Measurements from ENCODE around the gene CASZ1. TPM values are rescaled to one million over a fixed set of nuclear protein-coding genes. Genes with fewer than 3 reads are reported as not detected.

CASZ1 gene
- total RNA-seq, 4 donors from 2014 or later: 5.2 to 38.5 (median 18.7) TPM

GRCh38 chr1:10730985-10731384 lies 65.5 kb downstream of the CASZ1 start:
- peaks cover 46 to 48% of the 10 kb centered on the region in 2 donors for H3K4me1 ChIP-seq
- 86 to 91% methylated on average over 7 of the region's 7 CpGs for WGBS, 2 donors
- intact Hi-C loops (cut with DNase I): no loop called here
- DNase-seq: no peak
- no peaks in the 10 kb centered on the region for H3K27me3 ChIP-seq
- TF ChIP-seq POLR2A (IDR thresholded peaks at IDR 0.05) (no peak), CTCF (IDR thresholded peaks at IDR 0.05) (no peak)
- no peak overlapping the region for H3K4me3 ChIP-seq (replicated peaks in 1 of 3)
- no peaks in the 10 kb centered on the region for H3K9me3 ChIP-seq
- H3K36me3 ChIP-seq: no peaks in the 10 kb centered on the region
- no peak overlapping the region for H3K27ac ChIP-seq

GRCh38 chr1:10728595-10729410 lies 67.6 kb downstream of the CASZ1 start:
- H3K36me3 ChIP-seq: no peaks in the 10 kb centered on the region
- WGBS, 2 donors: 57 to 62% methylated on average over 25 to 27 of the region's 31 CpGs
- H3K4me1 ChIP-seq: peaks cover 46 to 48% of the 10 kb centered on the region in 2 donors
- H3K9me3 ChIP-seq: no peaks in the 10 kb centered on the region
- H3K27me3 ChIP-seq: no peaks in the 10 kb centered on the region
- peak overlapping the region in 2 of 3 donors; percentile 45 to 53 for H3K27ac ChIP-seq
- DNase-seq: peak; percentile 58 to 74
- H3K4me3 ChIP-seq (replicated peaks in 1 of 3): no peak overlapping the region
- TF ChIP-seq POLR2A (IDR thresholded peaks at IDR 0.05): no peak
- TF ChIP-seq CTCF (IDR thresholded peaks at IDR 0.05): no peak
- intact Hi-C loops (cut with DNase I): no loop called here

- intact Hi-C loops (cut with DNase I): no loop called here
- Histone ChIP-seq H3K36me3 (no peaks in the 10 kb centered on the region), H3K27me3 (no peaks in the 10 kb centered on the region), H3K9me3 (no peaks in the 10 kb centered on the region), H3K27ac (peak overlapping the region; percentile 77 to 82 (median 78)), H3K4me1 (peaks cover 41 to 44% of the 10 kb centered on the region in 2 donors), H3K4me3 (replicated peaks in 1 of 3) (no peak overlapping the region)
- WGBS, 2 donors: 44 to 52% methylated on average over 2 to 3 of the region's 16 CpGs
- peak; percentile 94 to 95 for DNase-seq
- TF ChIP-seq CTCF (IDR thresholded peaks at IDR 0.05) (no peak), POLR2A (IDR thresholded peaks at IDR 0.05) (no peak)
Measured at GRCh38 chr1:10727751-10728232, 68.7 kb downstream of the CASZ1 start.

- TF ChIP-seq POLR2A (IDR thresholded peaks at IDR 0.05) (peak in 1 of 2 donors; percentile 12), CTCF (IDR thresholded peaks at IDR 0.05) (peak in 1 of 6 experiments; percentile 12)
- Histone ChIP-seq H3K4me1 (peaks cover 41 to 44% of the 10 kb centered on the region in 2 donors), H3K4me3 (replicated peaks in 1 of 3) (no peak overlapping the region), H3K9me3 (no peaks in the 10 kb centered on the region), H3K27ac (peak overlapping the region; percentile 77 to 82 (median 78)), H3K36me3 (no peaks in the 10 kb centered on the region), H3K27me3 (no peaks in the 10 kb centered on the region)
- intact Hi-C loops (cut with DNase I): no loop called here
- 36% methylated on average over 8 to 16 of the region's 17 CpGs for WGBS, 2 donors
- peak; percentile 96 to 97 for DNase-seq
Measured at GRCh38 chr1:10726355-10726754, 70.1 kb downstream of the CASZ1 start.

Data from thyroid gland (tissue), 4 donors.